Sigmoid colon (tissue), 7 donors: ENCODE measurements around the gene PNN. TPM values are rescaled to one million over a fixed set of nuclear protein-coding genes. Genes with fewer than 3 reads are reported as not detected.

Source experiments
- DNase-seq: peaks from one replicate; pipeline ENCODE4 v3.0.0-alpha.2; 2019
- H3K27ac ChIP-seq, 4 donors: fragments of 200-600 bp; sonication (generic); one replicate each; pipeline ENCODE4 v1.5.1; 2016 to 2019; ENCODE audit warnings: mild to moderate bottlenecking in 1 of 4
- H3K27me3 ChIP-seq, 3 donors: fragments of 200-600 bp; sonication (generic); one replicate each; pipeline ENCODE4 v1.5.1; 2019; ENCODE audit warnings: mild to moderate bottlenecking in 1 of 3
- H3K36me3 ChIP-seq, 4 donors: fragments of 200-600 bp; sonication (generic); one replicate each; pipeline ENCODE4 v1.5.1; 2016 to 2019
- H3K4me1 ChIP-seq, 4 donors: fragments of 200-600 bp; sonication (generic); one replicate each; pipeline ENCODE4 v1.5.1; 2017 to 2019
- H3K4me3 ChIP-seq, 4 donors: fragments of 200-600 bp; sonication (generic); one replicate each; pipeline ENCODE4 v1.5.1; 2017 to 2019; ENCODE audit warnings: mild to moderate bottlenecking in 2 of 4, moderate library complexity in 1 of 4
- H3K9me3 ChIP-seq, 4 donors: fragments of 200-600 bp in 3 of 4; sonication (generic) in 3 of 4; one replicate each; pipeline versions ENCODE4 v1.5.1 to v1.6.1; 2013 to 2019
- EP300 ChIP-seq, 4 donors: sonication (generic); formaldehyde crosslinking; IDR thresholded peaks; one replicate each; pipeline ENCODE4 v1.6.1; 2017; ENCODE audit warnings: antibody characterized with exemption in 4 of 4
- POLR2A ChIP-seq, 2 donors: fragments of 450-650 bp; IDR thresholded peaks; one replicate each; pipeline ENCODE4 v1.6.1; 2016; ENCODE audit warnings: antibody characterized with exemption in 2 of 2, mild to moderate bottlenecking in 2 of 2, moderate library complexity in 2 of 2
- POLR2AphosphoS5 ChIP-seq, 4 donors: sonication (generic); formaldehyde crosslinking; IDR thresholded peaks; one replicate each; pipeline ENCODE4 v1.6.1; 2017; ENCODE audit warnings: antibody characterized with exemption in 4 of 4
- WGBS, 2 donors: extraction: QIAGEN DNeasy Blood & Tissue Kit; methylation state at CpG; one replicate each; pipeline ENCODE4 v1.1.7; 2013; 5-methylcytosine and 5-hydroxymethylcytosine counted together
- intact Hi-C: fragments of 100-400 bp; cut with DNase I; formaldehyde crosslinking; loops from one replicate; pipeline ENCODE4 v1.15.1; 2023
- polyA plus RNA-seq, 3 donors: library from polyadenylated mRNA; stranded (reverse); fragments of 200-250 nt; gene quantifications; one replicate each; pipeline ENCODE4 v1.2.3, GENCODE V29; 2013
- total RNA-seq, 4 donors: library from RNA; depleted of rRNA; stranded (reverse); fragments of >200 nt; gene quantifications; one replicate each; pipeline ENCODE4 v1.1.0, GENCODE V29; 2016
- TF ChIP-seq, protein P1 (sequence below), 4 experiments: fragments of 450-650 bp in 3 of 4; fragments of 200-600 bp in 1 of 4; IDR thresholded peaks; one replicate each; pipeline ENCODE4 v1.5.1; 2016 to 2019; ENCODE audit warnings: antibody characterized with exemption in 4 of 4, mild to moderate bottlenecking in 3 of 4, moderate library complexity in 2 of 4
- donor health status: healthy with polysubstance abuse.
- donor health status: Bipolar disorder and iron deficiency.
- donor health status: healthy.

The PNN gene
- total and polyA plus RNA-seq, 7 donors, result 12.0 to 65.9 (median 37.2) TPM

DNA sequence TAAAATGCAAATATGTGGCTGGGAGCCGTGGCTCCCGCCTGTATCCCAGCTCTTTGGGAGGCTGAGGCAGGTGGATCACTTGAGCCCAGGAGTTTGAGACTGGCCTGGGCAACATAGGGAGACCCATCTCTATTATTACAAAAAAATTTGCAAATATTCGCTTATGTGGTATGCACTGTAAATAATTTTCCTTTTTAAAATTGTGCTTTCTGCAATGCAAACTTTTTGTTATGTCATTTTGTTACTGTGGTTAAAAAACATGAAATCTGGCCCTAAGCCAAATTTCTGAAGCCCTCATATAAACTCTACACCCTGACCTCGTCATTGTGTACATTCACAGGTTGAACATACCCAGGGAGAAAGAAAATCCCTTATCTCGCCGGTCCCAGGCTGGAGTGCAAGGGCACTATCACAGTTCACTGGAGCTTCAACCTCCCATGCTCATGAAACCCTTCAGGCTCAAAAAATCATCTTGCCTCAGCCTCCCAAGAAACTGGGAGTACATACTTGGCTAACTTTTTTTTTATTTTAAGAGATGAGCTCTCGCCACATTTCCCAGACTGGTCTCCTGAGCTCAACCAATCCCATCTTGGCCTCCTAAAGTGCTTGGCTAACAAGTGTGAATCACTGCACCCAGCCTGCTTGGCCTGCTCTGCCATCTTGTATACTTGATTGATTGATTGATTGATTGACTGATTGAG is 29.6 kb upstream of the PNN start:
- Histone ChIP-seq H3K36me3 (peaks cover 0 to 49% (median under 1%) of the 10 kb centered on the region in 4 donors), H3K27ac (no peak overlapping the region), H3K27me3 (no peaks in the 10 kb centered on the region), H3K4me3 (no peak overlapping the region), H3K9me3 (no peaks in the 10 kb centered on the region), H3K4me1 (no peaks in the 10 kb centered on the region)
- 58 to 78% methylated on average over 7 of the region's 7 CpGs for WGBS, 2 donors
- intact Hi-C loops, result no loop called here
- TF ChIP-seq POLR2A (IDR thresholded peaks at IDR 0.05) (no peak), EP300 (IDR thresholded peaks at IDR 0.05) (no peak), POLR2AphosphoS5 (IDR thresholded peaks at IDR 0.05) (no peak)
- TF ChIP-seq, protein P1, sequence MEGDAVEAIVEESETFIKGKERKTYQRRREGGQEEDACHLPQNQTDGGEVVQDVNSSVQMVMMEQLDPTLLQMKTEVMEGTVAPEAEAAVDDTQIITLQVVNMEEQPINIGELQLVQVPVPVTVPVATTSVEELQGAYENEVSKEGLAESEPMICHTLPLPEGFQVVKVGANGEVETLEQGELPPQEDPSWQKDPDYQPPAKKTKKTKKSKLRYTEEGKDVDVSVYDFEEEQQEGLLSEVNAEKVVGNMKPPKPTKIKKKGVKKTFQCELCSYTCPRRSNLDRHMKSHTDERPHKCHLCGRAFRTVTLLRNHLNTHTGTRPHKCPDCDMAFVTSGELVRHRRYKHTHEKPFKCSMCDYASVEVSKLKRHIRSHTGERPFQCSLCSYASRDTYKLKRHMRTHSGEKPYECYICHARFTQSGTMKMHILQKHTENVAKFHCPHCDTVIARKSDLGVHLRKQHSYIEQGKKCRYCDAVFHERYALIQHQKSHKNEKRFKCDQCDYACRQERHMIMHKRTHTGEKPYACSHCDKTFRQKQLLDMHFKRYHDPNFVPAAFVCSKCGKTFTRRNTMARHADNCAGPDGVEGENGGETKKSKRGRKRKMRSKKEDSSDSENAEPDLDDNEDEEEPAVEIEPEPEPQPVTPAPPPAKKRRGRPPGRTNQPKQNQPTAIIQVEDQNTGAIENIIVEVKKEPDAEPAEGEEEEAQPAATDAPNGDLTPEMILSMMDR (IDR thresholded peaks at IDR 0.05), result no peak
- DNase-seq, result no peak

- Histone ChIP-seq H3K27me3 (no peaks in the 10 kb centered on the region), H3K4me3 (no peak overlapping the region), H3K36me3 (peaks cover 0 to 96% (median 32%) of the 10 kb centered on the region in 4 donors), H3K27ac (no peak overlapping the region), H3K9me3 (no peaks in the 10 kb centered on the region), H3K4me1 (no peaks in the 10 kb centered on the region)
- WGBS, 2 donors, result 90 to 96% methylated on average over 9 of the region's 9 CpGs
- no peak for TF ChIP-seq POLR2A (IDR thresholded peaks at IDR 0.05)
- TF ChIP-seq, protein P1 (IDR thresholded peaks at IDR 0.05), result no peak
- TF ChIP-seq EP300 (IDR thresholded peaks at IDR 0.05), result no peak
- TF ChIP-seq POLR2AphosphoS5 (IDR thresholded peaks at IDR 0.05), result no peak
- no peak for DNase-seq
- intact Hi-C loops, result no loop called here
Measured at GRCh38 chr14:39154594-39155189, 20.4 kb upstream of the PNN start.

DNA sequence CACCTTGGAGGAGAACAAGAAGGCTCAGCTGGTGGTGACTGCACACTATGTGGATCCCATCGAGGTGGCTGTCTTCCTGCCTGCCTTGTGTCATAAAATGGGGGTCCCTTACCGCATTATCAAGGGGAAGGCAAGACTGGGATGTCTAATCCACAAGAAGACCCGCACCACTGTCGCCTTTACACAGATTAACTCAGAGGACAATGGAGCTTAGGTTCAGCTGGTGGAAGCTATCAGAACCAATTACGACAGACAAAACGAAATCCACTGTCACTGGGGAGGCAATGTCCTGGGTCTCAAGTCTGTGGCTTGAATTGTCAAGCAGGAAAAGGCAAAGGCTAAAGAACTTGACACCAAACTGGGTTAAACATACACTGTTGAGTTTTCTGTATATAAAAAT is 17.6 kb upstream of the PNN start:
- Histone ChIP-seq H3K27me3 (no peaks in the 10 kb centered on the region), H3K4me1 (peaks cover 0 to 4% (median 0%) of the 10 kb centered on the region in 4 donors), H3K9me3 (no peaks in the 10 kb centered on the region), H3K36me3 (peaks cover 0 to 87% (median 29%) of the 10 kb centered on the region in 4 donors), H3K4me3 (no peak overlapping the region), H3K27ac (no peak overlapping the region)
- TF ChIP-seq POLR2A (IDR thresholded peaks at IDR 0.05) (no peak), POLR2AphosphoS5 (IDR thresholded peaks at IDR 0.05) (no peak), EP300 (IDR thresholded peaks at IDR 0.05) (no peak)
- TF ChIP-seq, protein P1 (IDR thresholded peaks at IDR 0.05), result no peak
- no peak for DNase-seq
- intact Hi-C loops, result no loop called here
- 94 to 95% methylated on average over 6 of the region's 6 CpGs for WGBS, 2 donors

- whole genome bisulfite sequencing, 2 donors, result 81 to 89% methylated on average over 6 of the region's 6 CpGs
- no peak for DNase-seq
- Histone ChIP-seq H3K4me1 (peaks cover 0 to 4% (median 0%) of the 10 kb centered on the region in 4 donors), H3K9me3 (no peaks in the 10 kb centered on the region), H3K36me3 (peaks cover 0 to 87% (median 25%) of the 10 kb centered on the region in 4 donors), H3K27me3 (no peaks in the 10 kb centered on the region), H3K27ac (no peak overlapping the region), H3K4me3 (no peak overlapping the region)
- TF ChIP-seq, protein P1 (IDR thresholded peaks at IDR 0.05), result no peak
- TF ChIP-seq EP300 (IDR thresholded peaks at IDR 0.05), result no peak
- no peak for TF ChIP-seq POLR2AphosphoS5 (IDR thresholded peaks at IDR 0.05)
- TF ChIP-seq POLR2A (IDR thresholded peaks at IDR 0.05), result no peak
- intact Hi-C loops, result no loop called here
Measured at GRCh38 chr14:39158222-39158858, 16.7 kb upstream of the PNN start.
